ENCODE data around the gene NHS. TPM values are rescaled to one million over a fixed set of nuclear protein-coding genes. Genes with fewer than 3 reads are reported as not detected.

Gene NHS
- total and polyA plus RNA-seq, 4 donors: 4.3 to 28.2 (median 13.3) TPM

DNA sequence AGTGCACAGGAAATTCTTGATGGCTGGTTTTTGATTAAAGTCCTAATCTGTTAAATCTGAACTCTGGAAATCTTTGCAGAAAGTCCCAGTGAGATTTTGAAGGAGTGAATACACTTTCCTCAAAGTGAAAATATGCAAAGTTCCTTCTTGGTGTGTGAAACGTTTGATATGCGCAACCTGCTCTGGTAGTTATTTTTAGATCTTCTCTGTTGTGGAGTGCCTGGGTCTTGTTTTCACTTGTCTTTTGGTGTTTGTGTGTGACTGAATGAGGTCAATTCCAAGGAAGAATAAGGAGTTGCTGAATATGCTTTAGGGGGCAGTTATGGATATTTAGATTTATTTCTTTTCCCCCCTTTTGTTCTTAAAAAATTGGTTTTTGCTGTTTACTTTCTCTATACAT, 404.0 kb downstream of the NHS start:
- WGBS, 2 donors: 48 to 57% methylated on average over 2 of the region's 2 CpGs
- Histone ChIP-seq H3K4me1 (ENCODE audit: control insufficient read depth in 1 of 2, insufficient read depth in 2 of 2, low read length in 2 of 2) (no peaks in the 10 kb centered on the region), H3K9me3 (ENCODE audit: control insufficient read depth, low read length) (no peaks in the 10 kb centered on the region), H3K4me3 (ENCODE audit: low read length in 2 of 2) (no peak overlapping the region), H3K27ac (ENCODE audit: low read depth in 1 of 2, low read length in 2 of 2) (no peak overlapping the region), H3K27me3 (ENCODE audit: control insufficient read depth in 1 of 2, insufficient read depth in 2 of 2, low read length in 1 of 2) (no peaks in the 10 kb centered on the region), H3K36me3 (ENCODE audit: control insufficient read depth in 1 of 2, insufficient read depth in 2 of 2, low read length in 1 of 2) (no peaks in the 10 kb centered on the region)
- no peak for DNase-seq
- intact Hi-C loops (cut with DNase I): no loop called here
- ATAC-seq (ENCODE audit: low FRiP score): no peak

DNA sequence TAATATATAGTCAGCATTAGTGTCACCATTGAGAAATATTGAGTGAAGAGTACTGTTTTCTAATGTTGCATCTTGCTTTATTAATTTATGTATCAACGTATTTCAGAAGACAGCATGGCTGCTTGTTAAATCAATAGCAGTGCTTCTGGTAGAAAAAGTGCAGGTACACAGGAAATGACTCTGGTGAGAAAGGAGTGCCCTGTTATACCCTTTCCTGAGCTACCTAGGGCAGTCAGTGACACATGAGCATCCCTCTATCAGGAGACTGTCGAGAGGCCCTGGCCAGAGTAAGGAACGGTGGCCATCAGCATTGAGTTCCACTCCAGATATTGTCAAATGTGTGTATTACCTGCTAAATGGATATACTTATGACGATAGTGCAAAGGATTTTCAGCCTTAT, 404.4 kb downstream of the NHS start:
- 76 to 92% methylated on average over 4 of the region's 4 CpGs for WGBS, 2 donors
- no peaks in the 10 kb centered on the region for H3K27me3 ChIP-seq (ENCODE audit: control insufficient read depth in 1 of 2, insufficient read depth in 2 of 2, low read length in 1 of 2)
- no peak overlapping the region for H3K27ac ChIP-seq (ENCODE audit: low read depth in 1 of 2, low read length in 2 of 2)
- no peak overlapping the region for H3K4me3 ChIP-seq (ENCODE audit: low read length in 2 of 2)
- H3K9me3 ChIP-seq (ENCODE audit: control insufficient read depth, low read length): no peaks in the 10 kb centered on the region
- H3K36me3 ChIP-seq (ENCODE audit: control insufficient read depth in 1 of 2, insufficient read depth in 2 of 2, low read length in 1 of 2): no peaks in the 10 kb centered on the region
- DNase-seq (no peak), ATAC-seq (ENCODE audit: low FRiP score) (no peak)
- no peaks in the 10 kb centered on the region for H3K4me1 ChIP-seq (ENCODE audit: control insufficient read depth in 1 of 2, insufficient read depth in 2 of 2, low read length in 2 of 2)
- intact Hi-C loops (cut with DNase I): no loop called here

Small RNA genes within 50 kb of the gene (microRNA-seq; reads per million reads assigned to microRNA genes)
- 0 reads per million in 2 donors for gene MIR4768

All from aorta (tissue), 5 donors.